GM18867 (cell line): ENCODE measurements around the gene CUX1.
"Not testable (repeated sequence)": the region's sequence is repeated elsewhere in the genome, so short reads cannot be mapped to it uniquely, and the experiment has no call there.

Source experiments
- ATAC-seq: cut with Tn5 transposase; IDR thresholded peaks from one replicate; pipeline ENCODE4 v1.9.1; 2021; ENCODE audit warnings: mild to moderate bottlenecking, moderate library complexity; ENCODE audit not compliant: unreplicated experiment

CUX1 gene

GRCh38 chr7:101998906-101999240, 181.4 kb downstream of the CUX1 start:
- ATAC-seq: no peak

GRCh38 chr7:101999393-101999792, 182.0 kb downstream of the CUX1 start:
- no peak for ATAC-seq

DNA sequence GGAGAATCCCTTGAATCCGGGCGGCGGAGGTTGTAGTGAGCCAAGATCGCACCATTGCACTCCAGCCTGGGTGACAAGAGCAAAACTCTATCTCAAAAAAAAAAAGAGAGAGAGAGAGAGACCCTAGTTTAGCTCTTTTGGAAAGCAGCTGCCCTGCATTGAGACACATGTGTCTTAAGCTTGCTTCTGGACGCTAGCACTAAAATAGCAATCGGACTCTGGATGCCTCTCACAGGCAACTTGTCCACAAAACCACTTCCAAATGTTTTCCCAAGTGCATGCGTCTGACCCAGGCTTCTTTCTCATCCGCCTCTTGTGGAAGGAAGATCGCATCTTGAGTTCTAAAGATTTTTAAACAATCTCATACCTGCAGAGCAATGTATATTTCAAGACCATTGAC, 182.7 kb downstream of the CUX1 start:
- no peak for ATAC-seq

DNA sequence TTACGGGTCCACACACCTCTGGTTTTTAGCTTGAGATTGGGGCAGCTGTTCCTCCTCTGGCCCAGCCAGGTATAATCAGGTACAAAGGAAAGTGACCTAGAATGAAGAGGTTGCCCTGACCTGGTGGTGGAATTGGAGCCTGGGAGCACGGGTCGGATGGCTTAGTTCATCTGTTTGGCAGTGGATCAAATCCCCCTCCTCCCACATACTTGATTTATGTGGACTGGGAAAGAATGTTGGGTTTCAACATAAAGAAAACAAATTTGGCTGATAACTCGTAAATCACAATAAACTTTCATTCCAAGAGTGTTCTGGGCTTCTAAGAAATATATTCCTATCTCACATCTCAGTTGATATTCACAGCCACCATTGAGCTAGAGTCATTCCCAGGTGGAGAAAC, 186.8 kb downstream of the CUX1 start:
- no peak for ATAC-seq

DNA sequence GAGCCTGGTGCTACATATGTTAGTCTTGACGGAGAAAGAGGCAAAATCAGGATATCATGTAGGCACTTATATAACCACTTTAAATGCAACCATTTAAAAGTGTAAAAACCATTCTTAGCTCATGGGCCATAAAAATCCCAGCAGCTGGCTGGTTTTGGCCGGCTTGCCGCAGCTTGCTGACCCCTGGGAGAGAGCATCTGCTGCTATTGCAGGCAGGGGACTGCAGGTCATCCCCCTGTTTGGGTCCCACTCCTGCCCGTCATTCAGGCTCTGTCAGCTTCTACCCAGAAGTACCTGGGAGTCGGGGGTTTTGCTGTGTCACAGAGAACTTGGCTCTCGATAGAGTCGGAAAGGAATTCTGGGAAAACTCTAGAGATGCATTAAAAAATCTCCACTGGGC, 187.4 kb downstream of the CUX1 start:
- no peak for ATAC-seq

GRCh38 chr7:102005933-102006480, 188.6 kb downstream of the CUX1 start:
- ATAC-seq: no peak

DNA sequence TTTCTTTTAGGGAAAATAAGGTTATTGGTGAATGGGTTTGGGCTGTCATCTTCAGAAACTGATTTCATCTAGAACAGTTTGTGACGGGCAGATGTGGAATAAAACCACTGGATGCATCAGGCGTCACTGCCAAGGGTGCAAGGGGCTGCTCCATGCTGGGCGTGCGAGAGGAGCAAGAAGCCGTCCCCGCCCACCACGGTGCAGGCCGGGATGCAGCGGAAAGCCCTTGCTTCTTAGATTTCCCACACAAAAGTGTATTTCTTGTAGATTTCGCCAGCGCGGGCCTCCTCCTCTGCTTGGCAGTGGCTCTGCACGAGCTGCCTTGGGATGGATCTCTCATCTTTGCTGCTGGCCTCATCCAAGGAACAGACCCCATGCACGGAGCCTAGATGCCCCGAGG, 189.3 kb downstream of the CUX1 start:
- ATAC-seq: no peak

- no peak for ATAC-seq
These were observed 191.3 kb downstream of the CUX1 start for GRCh38 chr7:102008535-102009262.

GRCh38 chr7:102009628-102010027, 192.2 kb downstream of the CUX1 start:
- no peak for ATAC-seq

- ATAC-seq: not testable (repeated sequence)
These were observed 194.8 kb downstream of the CUX1 start for GRCh38 chr7:102012112-102012830.

DNA sequence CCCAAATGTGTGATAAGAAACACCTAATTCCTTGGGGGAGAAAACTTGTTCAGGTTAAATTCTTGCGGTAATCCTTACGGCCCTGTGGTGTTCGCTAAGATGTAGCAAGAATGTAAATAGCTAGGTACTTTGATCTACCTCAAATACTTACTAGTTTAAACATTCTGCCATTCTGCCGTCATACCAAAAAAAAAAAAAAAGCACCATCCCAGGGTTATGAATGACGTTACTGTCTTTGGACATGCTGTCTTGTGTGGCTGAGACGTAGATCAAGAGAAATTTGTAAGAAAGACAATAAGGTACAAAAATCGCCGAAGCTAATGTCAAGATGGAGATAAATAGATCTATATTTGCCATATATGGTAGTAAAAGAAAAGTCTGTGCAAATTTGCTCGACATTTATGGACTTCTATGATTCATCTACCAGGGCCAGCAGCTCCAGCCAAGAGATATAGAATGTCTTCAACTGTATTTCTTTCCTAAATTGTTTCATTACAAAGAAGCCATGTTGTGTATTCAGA, 195.6 kb downstream of the CUX1 start:
- no peak for ATAC-seq

DNA sequence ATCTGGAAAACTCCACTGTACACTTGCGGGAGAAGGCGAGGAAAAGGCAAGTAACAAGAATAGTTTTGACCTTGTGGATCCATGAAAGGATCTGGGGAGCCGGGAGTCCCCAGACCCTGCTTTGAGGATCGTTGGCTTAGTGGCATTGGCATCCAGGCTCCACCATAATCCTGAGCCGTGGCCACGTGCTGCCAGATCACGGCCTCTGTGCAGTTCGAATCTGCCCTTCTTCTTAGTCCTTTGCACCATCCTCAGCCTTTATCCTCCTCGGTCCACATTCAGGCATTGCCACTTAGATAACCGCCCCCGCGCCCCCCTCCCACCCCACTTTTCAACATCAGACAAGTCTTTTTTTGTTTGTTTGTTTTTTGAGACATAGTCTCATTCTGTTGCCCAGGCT, 201.4 kb downstream of the CUX1 start:
- ATAC-seq: no peak

GRCh38 chr7:102019461-102019860, 202.0 kb downstream of the CUX1 start:
- no peak for ATAC-seq

DNA sequence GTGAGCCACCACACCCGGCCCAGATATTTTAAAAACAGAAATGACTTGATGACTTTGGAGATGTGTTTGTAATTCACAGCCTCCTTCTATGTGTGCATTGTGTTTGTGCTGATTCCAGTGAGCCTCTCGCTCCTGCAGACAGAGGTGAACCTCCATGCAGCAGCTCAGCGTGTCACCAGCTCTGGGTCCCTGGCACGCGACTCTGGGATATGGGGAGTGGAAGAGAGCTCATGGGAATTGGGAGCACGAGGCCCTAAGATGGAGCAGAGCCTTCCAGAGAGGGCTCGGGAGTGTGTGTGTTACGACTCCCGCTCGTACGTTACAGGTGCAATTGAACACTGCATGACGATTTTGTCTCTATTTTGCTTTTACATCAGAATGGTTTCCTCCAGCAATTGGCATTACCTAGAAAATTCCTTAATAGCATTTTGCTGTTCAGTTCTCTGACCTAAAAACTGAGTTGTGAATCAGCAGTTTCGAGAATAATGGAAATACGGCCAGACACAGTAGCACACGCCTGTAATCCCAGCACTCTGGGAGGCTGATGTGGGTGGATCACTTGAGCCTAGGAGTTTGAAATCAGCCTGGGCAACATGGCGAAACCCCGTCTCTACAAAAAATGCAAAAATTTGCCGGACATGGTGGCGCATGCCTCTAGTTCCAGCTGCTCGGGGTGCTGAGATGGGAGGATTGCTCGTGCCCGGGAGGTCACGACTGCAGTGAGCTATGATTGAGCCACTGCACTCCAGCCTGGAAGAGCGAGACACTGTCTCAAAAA, 204.6 kb downstream of the CUX1 start:
- no peak for ATAC-seq

- no peak for ATAC-seq
These were observed 206.8 kb downstream of the CUX1 start for GRCh38 chr7:102024005-102024768.

DNA sequence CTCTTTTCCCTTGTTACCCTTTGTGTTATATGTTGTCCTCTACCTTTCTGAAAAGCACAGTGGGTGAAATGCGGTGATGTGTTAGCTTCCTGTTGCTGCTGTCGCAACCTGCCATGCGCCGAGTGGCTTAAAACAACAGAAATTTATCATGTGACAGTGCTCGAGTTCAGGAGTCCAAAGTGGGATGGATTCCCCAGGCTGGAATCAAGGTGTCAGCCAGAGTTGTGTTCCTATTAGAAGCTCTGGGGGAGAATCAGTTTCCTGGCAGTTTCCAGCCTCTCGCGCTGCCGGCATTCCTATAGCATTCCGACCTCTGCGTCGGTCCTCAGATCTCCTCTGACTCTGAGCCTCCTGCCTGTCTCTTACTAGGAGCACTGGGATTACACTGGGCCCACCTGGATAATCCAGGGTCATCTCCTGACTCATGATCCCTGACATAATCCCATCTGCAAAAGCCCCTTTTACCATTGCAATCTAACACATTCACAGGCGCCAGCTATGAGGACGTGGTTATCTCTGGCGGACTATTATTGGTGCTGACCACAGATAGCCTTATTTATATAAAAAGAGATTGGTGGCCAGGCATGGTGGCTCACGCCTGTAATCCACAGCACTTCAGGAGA, 207.5 kb downstream of the CUX1 start:
- ATAC-seq: no peak

GRCh38 chr7:102025777-102026176, 208.4 kb downstream of the CUX1 start:
- ATAC-seq: not testable (repeated sequence)

GRCh38 chr7:102028206-102028826, 210.9 kb downstream of the CUX1 start:
- ATAC-seq: no peak

DNA sequence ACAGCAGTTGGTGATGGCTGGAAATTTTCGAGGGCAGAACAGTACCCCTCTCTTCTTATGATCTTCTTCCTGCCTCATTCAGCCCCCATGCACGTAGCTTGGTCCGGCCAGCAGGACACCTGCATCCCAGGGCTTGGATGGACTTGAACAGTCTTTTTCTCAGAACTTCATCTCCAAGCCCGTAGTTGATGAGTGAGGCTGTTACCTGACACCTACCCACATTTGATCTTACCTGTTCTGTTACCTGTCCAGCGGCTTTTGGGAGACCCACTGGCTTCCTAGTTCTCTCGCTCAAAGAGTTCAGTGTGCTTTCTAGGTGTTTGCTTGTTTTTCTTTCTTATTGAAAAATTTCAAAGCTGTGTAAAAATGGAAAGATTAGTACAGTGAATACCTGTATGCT, 212.2 kb downstream of the CUX1 start:
- no peak for ATAC-seq

- ATAC-seq: no peak
These were observed 213.3 kb downstream of the CUX1 start for GRCh38 chr7:102030696-102031095.
